GM19240 (cell line): ENCODE data around the gene SYT2.
"Not testable (repeated sequence)": the region's sequence is repeated elsewhere in the genome, so short reads cannot be mapped to it uniquely, and the experiment has no call there.

ENCODE experiments used
- DNase-seq: peaks from one replicate; pipeline ENCODE4 v3.0.0; 2011; ENCODE audit warnings: low spot score; ENCODE audit not compliant: insufficient read length

SYT2 gene

GRCh38 chr1:202624088-202624780, 86.0 kb downstream of the SYT2 start:
- no peak for DNase-seq

DNA sequence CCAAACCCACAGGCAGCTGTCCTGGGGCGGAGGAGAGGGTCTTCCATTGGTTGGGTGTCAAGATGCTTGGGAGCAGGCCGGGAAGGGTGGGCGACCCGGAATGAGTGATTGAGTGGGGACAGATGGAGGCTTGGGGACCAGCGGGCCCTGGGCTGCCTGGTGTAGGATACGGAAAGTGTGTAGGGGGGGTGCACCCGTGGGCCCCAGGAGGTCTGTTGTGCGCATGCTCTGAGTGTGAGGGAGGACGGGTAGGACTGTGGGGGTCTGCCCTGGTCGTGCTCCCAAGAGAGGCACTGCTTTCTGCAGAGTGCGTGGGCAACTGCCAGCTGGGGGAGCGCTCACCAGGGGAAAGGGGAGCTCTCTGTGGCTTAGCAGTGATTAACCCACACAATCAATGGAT, 86.8 kb downstream of the SYT2 start:
- not testable (repeated sequence) for DNase-seq

GRCh38 chr1:202623075-202623474, 87.2 kb downstream of the SYT2 start:
- no peak for DNase-seq

- no peak for DNase-seq
Measured at GRCh38 chr1:202622388-202622787, 87.9 kb downstream of the SYT2 start.

GRCh38 chr1:202621446-202621845, 88.8 kb downstream of the SYT2 start:
- DNase-seq = no peak

GRCh38 chr1:202620036-202620435, 90.2 kb downstream of the SYT2 start:
- not testable (repeated sequence) for DNase-seq

DNA sequence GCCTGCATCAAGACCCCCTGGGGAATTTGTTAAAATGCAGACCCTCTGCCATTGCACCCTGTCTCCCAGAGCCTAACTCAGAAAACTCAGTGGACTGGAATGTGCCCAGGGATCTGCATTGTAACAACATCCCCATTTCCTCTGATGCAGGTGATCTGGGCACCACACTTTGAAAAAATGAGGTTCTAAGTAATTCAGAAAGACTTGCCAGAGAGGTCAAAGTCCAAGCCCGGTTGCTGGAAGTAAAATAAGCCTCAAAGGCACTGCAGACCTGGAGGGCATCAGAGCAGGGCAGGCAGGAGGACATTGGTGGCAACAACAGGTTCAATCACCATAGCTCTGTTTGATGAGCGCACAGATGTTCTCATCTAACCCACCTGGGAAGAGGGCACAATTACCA, 90.7 kb downstream of the SYT2 start:
- no peak for DNase-seq

DNA sequence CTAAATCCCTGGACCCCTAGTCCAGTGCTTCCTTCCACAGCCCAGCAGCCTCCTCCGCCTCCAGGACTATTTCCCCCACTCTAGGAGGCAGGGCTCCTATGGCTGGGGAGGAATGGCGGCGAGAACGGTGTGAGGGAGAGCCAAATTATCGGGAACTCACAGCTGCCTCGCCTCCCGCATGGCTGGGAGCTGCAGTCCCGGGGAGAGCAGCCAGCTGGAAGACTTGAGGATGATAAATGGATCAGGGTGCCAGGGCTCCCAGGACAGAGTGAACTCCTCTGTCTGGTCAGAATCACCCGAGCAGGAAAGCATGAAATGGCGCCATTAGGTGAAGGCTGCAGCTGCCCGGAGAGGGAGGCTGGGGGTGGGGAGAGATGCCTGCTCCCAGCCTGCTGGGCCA, 91.2 kb downstream of the SYT2 start:
- not testable (repeated sequence) for DNase-seq

DNA sequence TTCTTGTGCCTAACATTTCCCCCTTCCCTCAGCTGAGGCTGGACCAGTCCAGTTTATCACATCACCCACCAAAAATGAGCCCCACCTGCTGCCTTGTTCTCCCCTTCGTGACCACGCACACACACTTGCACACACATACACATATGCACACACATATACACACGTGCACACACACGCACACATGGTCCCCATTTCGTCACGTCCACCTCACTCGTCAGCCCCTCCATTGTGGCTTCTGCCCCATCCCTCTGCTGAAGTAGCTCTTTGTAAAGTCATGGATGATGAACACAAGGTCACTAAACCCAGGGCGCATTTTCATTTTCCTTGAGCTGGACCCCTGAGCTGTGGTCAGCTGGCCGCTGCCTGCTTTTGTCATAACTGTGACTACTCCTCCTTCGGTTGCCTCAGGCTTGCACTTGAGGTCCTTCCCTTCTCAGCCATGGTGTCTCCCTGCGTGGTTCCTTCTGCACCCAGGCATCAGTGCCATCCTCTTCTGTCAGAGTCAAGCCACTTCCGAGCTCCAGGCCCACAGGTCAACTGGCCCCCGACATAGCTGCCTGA, 93.8 kb downstream of the SYT2 start:
- no peak for DNase-seq

DNA sequence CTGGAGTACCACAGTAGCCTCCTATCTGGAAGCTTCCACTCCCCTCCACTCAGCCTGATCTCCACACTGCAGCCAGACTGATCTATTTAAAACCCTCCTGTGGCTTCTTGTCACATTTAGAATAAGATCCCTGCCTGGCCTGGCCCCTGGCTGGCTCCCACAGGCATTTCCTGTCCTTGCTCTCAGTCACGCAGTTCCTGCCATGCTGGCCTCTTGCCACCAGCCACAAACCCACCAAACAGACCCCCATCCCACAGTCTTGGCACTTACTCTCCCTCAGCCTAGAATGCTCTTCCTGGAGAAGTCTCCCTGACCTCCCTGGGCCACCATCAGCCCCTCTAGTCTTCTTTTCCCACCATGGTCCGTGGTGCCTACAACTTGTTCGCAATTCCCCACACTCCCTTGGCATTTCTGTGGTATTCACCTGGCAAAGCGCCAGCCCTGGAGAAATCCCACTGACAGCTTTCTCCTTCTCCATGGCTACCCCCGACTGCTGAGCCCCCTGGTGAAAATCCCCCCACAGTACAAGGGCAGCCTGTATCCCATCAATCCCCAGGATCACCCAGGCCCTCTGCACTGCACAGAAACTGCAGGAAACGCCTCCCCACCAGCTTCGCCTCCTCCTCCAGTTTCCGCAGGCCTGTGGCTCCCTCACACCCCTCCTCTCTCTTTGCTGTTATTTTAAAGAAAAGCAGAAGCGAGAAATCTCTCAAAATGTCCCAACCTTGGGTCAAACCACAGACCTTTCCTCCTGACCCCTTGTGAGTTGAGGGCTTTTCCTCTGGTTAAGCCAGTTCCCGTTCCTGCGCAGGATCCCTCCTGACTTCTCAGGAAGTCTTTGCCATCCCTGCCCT, 94.5 kb downstream of the SYT2 start:
- peak; percentile 59 for DNase-seq

- not testable (repeated sequence) for DNase-seq
Measured at GRCh38 chr1:202615208-202615500, 95.1 kb downstream of the SYT2 start.

DNA sequence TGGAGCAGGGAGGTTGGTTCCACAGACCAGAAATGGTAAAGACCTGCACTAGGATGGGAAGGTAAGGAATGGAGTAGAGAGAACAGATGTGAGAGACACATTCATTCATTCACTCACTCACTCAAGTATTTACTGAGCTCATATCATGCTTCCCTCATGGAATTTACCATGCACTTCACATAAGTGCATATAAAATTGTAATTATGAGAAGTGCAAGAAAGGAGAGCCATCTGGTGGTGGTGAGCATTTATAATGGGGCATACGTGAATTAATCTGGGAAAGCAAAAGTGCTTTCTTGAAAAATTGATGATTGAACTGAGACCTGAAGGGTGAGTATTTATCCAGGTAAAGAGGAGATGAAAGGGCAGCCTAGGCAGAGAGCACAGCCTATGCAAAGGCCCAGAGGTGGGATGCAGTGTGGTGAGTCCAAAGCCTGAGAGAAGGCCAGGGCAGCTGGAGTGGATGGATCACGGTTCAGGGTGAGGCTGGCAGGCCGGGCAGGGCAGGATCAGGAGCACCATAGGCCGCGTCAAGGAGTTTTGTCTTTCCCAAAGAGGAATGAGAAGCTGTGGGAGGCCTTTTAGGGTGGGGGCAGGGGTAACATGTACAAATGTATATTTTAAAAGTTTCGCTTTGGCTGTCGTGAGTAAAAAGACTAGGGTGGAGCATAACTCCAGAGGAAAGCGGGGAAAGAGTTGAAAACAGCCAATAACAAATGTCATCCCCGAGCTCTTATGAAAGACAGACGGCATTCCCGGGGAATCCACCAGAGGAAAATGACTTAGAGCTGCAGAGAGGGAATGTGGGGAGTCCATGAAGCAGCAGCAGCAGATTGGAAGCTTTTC, 95.7 kb downstream of the SYT2 start:
- not testable (repeated sequence) for DNase-seq

DNA sequence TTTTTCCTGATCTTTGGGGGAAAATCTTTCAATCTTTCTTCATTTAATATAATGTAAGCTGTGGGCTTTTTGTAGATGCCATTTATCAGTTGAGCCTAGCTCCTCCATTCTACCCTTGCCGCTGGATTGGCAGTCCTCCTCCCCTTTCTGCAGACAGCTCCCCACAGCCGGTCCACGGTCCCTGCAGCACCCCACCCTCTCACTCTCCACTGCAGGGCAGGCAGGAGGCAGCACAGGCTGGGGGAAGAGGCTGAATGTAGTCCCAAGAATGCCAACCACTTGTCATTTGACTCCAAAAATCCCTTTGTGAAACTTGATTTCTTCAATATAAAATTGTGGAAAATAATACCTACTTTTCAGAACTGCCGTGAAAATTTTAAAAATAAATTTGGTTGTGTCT, 96.7 kb downstream of the SYT2 start:
- no peak for DNase-seq

DNA sequence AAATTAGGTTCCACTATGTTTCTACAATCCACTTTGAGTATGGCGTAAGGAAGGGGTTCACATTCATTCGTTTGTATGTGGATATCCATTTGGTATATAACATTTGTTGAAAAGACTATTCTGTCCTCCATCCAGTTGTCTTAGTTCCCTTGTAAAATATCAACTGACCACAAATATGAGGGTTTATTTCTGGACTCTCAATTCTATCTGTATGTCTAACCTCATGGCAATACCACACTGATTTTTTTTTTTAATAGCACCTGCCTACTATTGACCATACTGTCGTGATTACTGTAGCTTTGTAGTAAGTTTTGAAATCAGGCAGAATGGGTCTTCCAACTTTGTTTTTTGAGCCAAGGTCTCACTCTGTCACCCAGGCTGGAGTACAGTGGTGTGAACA, 98.2 kb downstream of the SYT2 start:
- DNase-seq = not testable (repeated sequence)

GRCh38 chr1:202605515-202605914, 104.7 kb downstream of the SYT2 start:
- DNase-seq = no peak

DNA sequence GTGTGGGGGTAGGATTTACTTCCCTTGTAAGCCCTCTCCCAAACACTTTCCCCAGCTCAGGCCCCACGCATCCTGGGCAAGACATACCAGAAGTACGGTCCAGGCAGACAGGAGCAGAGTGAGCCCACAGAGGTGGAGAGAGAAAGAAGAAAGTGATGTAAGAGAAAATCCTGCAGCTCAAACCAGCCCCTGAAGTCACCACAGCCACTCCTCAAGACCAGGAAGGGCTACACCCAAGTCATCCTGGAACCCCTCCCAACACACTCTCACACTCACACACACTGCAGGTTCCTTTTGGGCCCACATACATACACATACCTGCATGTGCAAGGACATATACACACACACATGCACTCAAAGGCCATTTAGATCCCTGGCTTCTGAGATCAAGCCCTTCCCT, 106.8 kb downstream of the SYT2 start:
- DNase-seq = no peak

GRCh38 chr1:202600432-202601041, 109.7 kb downstream of the SYT2 start:
- DNase-seq = no peak

DNA sequence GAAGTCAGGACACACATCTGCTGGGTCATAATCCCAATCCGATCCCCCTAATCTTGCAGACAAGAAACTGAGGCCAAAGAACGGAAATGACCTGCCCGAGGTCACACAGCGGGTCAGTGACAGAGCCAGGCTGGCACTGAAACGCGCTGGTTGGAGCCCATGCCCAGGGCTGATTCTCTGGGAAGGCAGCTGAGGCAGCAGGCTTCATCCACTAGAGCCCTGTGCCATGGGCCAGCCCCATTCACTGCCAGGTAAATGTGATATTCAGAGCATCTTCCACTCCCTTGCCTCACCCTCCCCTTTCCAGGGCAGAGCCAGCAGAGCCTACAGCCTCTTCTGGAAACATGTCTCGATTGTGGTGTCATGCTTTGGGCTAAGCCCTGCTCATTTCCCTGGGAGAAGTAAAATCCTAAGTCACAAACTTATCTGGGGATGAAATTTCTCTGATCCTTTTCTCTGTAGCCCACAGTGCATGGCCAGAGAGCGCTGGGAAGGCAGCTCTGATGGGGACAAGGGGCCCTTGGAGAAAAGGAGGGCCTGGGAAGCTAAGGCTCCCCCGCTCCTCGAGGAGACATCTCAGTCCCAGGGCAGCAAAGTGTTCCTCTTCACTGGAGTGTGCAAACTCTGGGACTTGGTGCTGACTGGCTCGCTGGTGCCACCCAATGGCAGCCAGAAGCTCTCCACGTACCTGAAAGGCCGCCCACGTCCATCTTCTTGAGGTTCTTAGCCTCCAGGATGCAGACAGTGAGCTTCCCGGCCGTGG, 110.4 kb downstream of the SYT2 start:
- peak; percentile 60 for DNase-seq

DNA sequence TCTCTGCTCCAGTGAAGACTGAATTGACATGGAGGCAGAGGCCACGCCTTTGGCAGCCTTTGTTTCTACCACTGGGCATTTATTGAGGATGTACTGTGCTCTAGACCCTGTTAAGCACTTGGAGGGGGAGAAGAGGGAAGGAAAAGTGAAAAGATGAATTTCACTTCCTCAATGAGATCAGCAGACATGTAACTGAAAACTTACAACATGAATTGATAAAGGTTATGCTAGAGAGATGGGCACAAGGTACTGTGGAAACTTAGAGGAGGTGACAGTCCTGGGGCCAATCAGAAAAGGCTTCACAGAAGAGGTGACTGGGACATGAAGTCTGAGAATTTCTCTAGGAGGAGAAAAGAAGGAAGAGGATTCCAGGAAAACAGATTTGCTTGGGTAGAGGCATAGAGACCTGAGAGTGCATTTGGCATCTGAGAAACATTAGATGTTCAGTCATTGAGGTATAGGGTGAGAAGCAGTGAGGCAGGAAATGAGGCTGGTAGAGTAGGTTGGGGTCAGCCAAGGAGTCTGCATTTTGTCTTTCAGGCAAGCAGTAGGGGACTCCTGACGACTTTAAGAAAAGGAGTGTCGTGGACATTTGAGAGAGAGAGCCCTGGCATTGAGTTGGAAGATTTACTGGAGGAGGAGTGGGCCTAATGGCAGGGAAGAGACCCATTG, 113.0 kb downstream of the SYT2 start:
- no peak for DNase-seq

DNA sequence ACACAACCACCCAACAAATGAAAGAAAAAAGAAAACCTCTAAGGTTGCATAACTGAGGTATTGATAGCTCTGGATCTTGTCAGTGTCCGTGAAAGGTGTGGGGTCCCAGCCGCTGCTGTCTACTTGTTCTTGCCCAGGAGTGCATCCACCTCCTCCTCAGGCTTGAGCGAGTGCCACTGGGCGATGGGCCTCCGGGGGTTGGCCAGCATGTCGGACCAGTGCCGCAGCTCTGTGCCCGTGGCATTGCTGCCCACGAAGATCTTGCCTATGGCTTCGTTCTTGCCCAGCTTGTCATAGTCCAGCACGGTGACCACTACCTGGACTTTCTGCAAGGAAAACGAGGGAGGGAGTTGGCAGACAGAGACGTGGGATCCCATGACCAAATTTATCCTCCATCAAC, 113.6 kb downstream of the SYT2 start:
- DNase-seq = no peak
